ENCODE results near the gene LRRTM3.

Gene LRRTM3

DNA sequence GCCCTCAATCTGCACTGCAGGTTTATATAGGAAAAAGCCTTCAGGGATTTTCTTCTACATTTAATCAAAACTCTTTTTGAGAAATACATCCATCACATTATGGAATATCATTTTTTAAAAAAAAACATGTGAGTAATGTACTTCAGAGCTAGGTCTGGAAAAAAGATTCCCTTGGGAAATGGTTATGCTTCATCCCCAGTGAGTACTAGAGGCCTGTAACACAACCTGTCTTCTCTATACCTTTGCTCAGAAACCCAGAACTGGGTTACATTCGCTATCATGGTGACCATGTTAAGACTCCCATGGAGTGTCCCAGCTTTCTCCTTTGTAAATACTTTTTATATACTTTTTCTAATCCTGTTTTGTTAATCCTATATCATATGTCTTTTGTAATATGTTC, 186.9 kb downstream of the LRRTM3 start:
- DNase-seq (ENCODE audit: low read depth, low spot score) = no peak
- no peak overlapping the region for H3K4me3 ChIP-seq (ENCODE audit: low read depth, low read length)
- in situ Hi-C loops (cut with HindIII; ENCODE audit: low sequenced_read_pairs) = no loop called here
- no peak for TF ChIP-seq CTCF (IDR thresholded peaks at IDR 0.05; ENCODE audit: low read depth, low read length)

DNA sequence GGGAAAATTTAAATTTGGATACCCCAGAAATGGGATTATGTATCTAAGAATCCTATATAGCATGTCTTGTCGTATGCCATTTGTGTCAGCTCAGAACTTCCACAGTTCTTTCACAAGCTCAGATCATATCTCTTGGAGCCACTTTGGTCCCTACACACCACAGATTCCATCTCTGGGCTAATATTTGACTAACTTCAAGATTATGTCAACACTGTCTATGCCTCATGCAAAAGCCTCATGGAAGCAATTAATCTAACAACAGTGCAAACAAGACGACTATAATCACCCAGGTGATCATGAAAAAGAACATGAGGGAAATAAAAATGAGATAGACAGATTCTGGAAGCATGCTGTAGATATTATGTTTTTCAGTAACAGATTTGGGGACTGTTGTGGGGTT, 189.1 kb downstream of the LRRTM3 start:
- in situ Hi-C loops (cut with HindIII; ENCODE audit: low sequenced_read_pairs) = no loop called here
- no peak for TF ChIP-seq CTCF (IDR thresholded peaks at IDR 0.05; ENCODE audit: low read depth, low read length)
- no peak overlapping the region for H3K4me3 ChIP-seq (ENCODE audit: low read depth, low read length)
- no peak for DNase-seq (ENCODE audit: low read depth, low spot score)

GRCh38 chr10:67115972-67116371, 190.1 kb downstream of the LRRTM3 start:
- no peak for TF ChIP-seq CTCF (IDR thresholded peaks at IDR 0.05; ENCODE audit: low read depth, low read length)
- in situ Hi-C loops (cut with HindIII; ENCODE audit: low sequenced_read_pairs) = no loop called here
- no peak overlapping the region for H3K4me3 ChIP-seq (ENCODE audit: low read depth, low read length)
- peak; percentile 69 for DNase-seq (ENCODE audit: low read depth, low spot score)

DNA sequence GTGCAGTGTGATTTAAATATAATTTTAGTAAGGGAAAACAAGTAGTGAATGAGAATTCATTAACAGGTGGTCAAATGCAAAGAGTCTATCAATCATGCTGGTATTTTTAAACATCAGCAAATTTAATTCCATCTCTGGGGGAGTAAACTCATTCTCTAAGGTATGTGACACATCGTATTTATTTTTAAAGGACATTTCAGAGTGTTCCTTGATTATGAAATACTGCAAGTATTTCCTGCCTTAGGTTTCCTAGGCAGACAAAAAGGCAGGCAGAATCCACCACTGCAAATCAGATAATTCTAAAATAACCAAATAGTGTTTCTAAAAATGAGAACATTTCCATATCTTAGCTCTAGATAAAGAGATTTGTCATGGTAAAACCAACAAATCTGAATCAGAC, 193.8 kb downstream of the LRRTM3 start:
- peak; percentile 14 for DNase-seq (ENCODE audit: low read depth, low spot score)
- TF ChIP-seq CTCF (IDR thresholded peaks at IDR 0.05; ENCODE audit: low read depth, low read length) = no peak

GRCh38 chr10:67127441-67127840, 201.6 kb downstream of the LRRTM3 start:
- in situ Hi-C loops (cut with HindIII; ENCODE audit: low sequenced_read_pairs) = no loop called here
- TF ChIP-seq CTCF (IDR thresholded peaks at IDR 0.05; ENCODE audit: low read depth, low read length) = no peak
- DNase-seq (ENCODE audit: low read depth, low spot score) = no peak
- no peak overlapping the region for H3K4me3 ChIP-seq (ENCODE audit: low read depth, low read length)

More for the DNA sequence above, 193.8 kb downstream of the LRRTM3 start:
- in situ Hi-C loops (cut with HindIII; ENCODE audit: low sequenced_read_pairs) = no loop called here
- no peak overlapping the region for H3K4me3 ChIP-seq (ENCODE audit: low read depth, low read length)

DNA sequence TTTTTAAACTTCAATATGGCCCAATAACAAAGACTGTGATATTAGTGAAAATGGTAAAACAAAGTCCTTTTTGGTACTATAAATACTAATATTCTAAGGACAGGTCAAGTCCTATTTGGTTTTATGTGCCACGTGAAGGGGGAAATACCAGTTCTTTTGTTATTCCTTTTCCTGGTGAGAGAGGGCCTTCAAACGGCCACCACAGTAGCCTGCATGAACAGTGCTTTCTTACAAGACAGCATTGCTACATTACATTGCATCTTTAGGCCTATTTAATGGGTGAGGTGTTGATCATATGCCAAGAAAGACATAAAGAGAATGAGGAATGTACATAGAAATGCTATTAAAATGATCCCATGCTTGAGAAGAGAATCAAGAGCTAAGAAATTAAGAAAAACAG, 214.8 kb downstream of the LRRTM3 start:
- in situ Hi-C loops (cut with HindIII; ENCODE audit: low sequenced_read_pairs) = no loop called here
- no peak overlapping the region for H3K4me3 ChIP-seq (ENCODE audit: low read depth, low read length)
- TF ChIP-seq CTCF (IDR thresholded peaks at IDR 0.05; ENCODE audit: low read depth, low read length) = no peak
- DNase-seq (ENCODE audit: low read depth, low spot score) = no peak

DNA sequence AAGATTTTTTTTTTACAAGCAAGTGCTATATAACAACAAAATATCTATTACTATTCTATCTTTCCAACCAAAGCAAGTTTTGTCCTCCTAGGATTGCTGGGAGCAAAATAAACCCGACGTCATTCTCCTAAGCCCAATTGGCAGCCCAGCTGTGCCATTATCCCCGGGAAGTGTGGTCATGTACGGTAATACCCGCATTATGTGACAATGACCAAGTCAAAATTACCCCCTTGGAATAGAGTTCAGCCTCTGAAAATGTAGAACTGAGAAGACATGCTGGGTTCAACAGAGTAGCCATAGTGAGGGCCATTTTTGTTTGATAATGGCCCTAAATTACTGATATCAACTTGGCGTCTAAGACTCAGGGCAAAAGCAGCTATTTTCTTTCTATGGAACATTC, 215.5 kb downstream of the LRRTM3 start:
- H3K4me3 ChIP-seq (ENCODE audit: low read depth, low read length) = no peak overlapping the region
- in situ Hi-C loops (cut with HindIII; ENCODE audit: low sequenced_read_pairs) = no loop called here
- no peak for DNase-seq (ENCODE audit: low read depth, low spot score)
- TF ChIP-seq CTCF (IDR thresholded peaks at IDR 0.05; ENCODE audit: low read depth, low read length) = no peak

Measured in astrocyte of the spinal cord (primary cell).